Measurements from ENCODE around the gene COPB1.
"Not testable (repeated sequence)": the region's sequence is repeated elsewhere in the genome, so short reads cannot be mapped to it uniquely, and the experiment has no call there.

COPB1 gene, protein sequence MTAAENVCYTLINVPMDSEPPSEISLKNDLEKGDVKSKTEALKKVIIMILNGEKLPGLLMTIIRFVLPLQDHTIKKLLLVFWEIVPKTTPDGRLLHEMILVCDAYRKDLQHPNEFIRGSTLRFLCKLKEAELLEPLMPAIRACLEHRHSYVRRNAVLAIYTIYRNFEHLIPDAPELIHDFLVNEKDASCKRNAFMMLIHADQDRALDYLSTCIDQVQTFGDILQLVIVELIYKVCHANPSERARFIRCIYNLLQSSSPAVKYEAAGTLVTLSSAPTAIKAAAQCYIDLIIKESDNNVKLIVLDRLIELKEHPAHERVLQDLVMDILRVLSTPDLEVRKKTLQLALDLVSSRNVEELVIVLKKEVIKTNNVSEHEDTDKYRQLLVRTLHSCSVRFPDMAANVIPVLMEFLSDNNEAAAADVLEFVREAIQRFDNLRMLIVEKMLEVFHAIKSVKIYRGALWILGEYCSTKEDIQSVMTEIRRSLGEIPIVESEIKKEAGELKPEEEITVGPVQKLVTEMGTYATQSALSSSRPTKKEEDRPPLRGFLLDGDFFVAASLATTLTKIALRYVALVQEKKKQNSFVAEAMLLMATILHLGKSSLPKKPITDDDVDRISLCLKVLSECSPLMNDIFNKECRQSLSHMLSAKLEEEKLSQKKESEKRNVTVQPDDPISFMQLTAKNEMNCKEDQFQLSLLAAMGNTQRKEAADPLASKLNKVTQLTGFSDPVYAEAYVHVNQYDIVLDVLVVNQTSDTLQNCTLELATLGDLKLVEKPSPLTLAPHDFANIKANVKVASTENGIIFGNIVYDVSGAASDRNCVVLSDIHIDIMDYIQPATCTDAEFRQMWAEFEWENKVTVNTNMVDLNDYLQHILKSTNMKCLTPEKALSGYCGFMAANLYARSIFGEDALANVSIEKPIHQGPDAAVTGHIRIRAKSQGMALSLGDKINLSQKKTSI

DNA sequence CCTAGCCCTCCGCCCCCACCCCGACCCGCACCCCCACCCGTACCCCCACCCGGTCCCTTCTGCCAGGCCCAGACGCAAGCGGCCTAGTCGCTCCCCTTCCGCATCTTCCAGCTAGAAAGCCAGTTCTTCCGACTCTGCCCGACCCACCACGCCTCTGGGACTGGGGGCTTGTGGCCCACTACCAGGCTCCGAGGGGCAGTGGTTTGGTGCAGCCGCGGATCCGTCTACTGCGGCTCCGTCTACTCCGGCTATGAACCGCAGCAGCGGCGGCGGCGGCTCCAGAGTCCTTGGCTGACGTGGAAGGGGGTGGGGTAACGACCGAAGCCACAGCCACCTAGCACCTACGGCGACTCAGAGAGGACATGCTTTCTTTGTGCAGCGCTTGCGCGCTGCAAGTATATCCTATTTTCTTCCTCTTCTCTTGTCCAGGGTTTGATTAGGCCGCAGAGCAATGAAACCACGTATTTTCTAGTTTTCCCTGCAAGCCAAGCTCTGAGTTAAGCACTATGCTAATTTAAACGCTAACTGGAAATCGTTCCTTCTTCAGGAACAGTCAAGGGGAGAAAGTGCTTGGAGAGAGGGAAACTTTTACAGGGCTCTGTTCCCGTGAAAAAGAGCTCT, at the start of gene COPB1:
Gene COPB1, minus strand, starts transcription at position 252 of the 621 bp plus-strand sequence. CDS start 883 bp downstream, outside the sequence.
- DNase-seq = peak; percentile 93

DNA sequence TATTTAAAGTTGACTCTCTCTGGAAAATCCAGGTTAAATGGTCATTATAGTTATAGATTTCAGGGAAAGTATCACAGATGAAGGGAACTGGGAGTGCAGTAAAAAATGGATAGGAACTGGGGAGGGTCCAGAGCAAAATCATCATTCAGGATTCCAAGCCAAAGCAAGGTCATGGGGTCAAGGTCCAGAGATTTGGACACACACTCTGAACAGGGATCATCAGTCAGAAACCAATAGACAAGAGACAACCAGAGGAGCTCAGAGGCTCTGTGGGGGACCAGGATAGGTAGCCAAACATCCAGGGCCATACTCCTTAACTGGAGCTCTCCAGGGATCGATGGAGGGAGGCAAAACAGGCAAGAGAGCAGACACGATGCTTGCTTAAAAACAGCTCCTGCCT, 47.8 kb upstream of the COPB1 start:
- no peak for DNase-seq

DNA sequence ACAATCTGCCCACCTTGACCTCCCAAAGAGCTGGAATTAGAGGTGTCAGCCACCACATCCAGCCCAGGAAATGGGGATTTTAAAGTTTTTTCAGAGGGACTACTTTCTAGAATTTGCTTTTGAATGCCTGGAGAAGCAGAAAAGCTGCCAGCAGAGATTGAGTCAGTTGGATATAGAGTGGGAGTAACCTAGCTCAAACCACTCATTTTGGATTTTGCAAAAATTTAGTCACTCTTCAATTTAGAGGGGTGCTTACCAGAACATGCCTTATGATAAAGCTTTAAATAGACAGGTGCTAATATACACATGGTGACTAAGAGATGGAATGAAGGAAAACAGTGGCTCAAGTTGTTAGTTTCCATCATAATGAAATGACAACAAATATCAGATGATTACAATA, 47.1 kb upstream of the COPB1 start:
- peak; percentile 14 for DNase-seq

DNA sequence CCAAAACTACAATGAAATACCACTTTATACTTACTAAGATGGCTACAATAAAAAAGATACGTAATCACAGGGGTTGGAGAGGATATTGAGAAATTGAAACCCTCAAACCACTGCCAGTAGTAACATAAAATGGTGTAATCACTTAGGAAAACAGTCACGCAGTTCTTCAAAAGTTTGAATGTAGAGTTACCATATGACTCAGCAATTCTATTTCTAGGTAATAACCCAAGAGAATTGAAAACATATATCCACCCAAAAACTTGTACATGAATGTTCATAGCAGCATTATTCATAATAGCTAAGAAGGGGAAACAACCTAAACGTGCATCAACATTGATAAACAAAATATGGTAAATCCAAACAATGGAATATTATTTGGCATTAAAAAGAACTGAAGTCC, 45.0 kb upstream of the COPB1 start:
- peak; percentile 89 for DNase-seq

DNA sequence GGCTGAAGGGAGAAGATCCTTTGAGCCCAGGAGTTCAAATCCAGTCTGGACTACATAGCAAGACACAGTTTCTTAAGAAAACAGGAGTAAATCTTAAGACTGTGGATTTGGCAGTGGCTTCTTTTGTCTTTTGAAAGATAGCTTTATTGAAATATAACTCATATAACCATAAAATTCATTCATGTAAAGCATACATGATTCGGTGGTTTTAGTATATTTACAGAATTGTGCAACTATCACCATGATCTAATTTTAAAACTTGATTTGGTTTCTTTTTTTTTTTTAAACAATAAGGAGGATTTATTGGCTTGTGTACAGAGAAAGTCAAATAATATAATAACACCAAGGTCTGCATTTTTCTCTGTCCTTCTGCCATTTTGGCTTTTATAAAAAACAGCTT, 43.6 kb upstream of the COPB1 start:
- DNase-seq = peak; percentile 28

DNA sequence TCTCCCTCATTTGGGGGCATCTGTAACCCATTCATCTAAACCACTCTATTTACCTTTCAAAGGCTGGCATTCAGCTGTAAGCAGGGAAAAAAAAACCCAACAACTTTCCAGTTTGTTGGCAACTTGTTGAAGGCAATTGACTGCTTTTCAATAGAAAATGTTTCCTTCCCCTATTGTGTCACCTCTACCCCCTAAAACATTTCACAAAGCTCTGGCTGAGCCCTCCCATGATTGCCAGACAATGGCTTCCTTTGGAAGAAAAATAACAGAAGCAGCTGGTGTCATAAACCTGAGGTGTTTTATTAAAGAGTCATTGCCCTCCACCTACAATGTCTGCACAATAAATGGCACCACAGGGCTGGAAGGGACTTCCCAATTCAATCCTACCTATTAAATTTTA, 42.7 kb upstream of the COPB1 start:
- DNase-seq = no peak

DNA sequence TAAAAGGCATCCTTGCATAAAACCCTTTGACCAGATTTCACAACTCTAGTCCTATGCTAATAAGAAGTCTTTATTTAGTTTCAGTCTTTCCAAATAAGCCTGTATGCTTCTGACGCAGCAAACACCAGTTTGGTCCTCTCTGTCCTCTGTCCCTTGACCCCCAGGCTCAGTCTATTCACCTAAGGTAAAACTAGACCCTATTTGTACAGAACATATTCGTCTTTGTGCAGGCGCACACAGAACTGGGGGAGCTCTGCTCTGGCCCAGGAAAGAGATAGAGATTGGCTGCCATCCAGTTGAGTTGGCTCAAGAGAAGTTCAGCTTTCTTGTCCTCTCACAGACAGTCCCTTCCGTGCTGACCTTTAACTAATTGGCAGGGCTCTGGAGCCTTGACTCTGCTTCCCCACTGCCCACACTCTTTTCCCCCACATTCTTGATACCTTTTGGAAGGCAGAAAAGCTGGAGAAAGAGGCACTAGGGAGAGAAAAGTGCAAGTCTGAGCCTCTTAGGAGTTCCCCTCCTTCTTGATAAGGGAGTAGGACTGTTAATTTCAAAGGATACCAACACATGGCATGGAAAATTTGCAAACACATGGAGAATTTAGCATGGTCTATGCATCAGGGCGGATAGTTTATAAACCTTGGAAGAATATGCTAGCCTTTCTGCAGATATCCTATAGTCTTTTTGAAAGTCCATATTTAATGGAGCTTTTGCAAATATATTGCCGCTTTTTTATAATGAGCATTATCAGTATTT, 41.8 kb upstream of the COPB1 start:
- peak; percentile 74 for DNase-seq

DNA sequence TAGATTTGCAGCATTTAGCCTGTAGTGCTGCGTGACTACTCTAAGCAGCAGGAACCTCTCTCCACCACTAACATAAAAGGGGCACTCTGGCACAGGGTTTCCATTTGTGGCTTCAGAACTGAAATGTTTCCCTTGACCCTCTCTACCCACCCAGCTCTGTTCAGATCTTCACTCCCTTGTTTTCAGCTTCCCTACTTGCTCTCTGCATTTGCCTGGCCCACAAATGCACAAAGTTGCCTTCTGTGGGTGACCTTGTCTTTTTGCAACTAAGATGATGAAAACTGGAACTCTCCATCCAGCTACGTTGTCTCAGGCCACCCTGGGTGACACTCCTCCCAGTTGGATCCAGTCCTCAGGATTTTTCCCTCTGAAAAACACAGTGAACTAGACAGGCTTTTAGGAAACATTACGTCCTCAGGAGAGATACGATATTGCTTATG, 40.4 kb upstream of the COPB1 start:
- DNase-seq = peak; percentile 21

DNA sequence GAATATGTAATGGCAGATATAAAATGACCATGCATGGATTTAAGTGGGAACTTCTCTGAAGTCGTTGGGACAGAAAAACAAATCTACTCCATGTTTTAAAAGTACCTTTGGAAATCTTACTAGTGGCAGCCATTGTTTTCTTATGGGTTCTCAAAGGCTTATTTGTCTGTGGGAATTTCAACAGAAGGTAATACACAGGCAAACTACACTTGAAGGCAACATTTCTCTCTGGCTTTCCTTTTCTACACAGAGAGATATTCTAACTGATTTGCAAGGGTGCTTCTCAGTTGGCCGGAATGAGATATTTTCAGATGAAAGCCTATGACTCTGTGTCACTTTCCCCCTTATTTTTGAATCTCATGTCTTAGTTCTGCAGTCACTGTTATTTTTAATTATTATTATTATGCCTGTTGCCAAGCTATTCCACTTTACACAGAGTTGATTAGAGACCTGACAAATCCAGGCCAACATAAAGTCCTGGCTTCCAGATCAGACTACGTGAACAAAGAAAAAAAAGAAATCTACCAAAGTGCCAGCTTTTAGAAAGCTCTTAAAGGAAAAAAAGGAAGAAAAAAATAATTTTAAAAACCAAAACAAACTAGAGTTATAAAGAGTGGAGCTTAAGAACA, 39.4 kb upstream of the COPB1 start:
- DNase-seq = no peak

DNA sequence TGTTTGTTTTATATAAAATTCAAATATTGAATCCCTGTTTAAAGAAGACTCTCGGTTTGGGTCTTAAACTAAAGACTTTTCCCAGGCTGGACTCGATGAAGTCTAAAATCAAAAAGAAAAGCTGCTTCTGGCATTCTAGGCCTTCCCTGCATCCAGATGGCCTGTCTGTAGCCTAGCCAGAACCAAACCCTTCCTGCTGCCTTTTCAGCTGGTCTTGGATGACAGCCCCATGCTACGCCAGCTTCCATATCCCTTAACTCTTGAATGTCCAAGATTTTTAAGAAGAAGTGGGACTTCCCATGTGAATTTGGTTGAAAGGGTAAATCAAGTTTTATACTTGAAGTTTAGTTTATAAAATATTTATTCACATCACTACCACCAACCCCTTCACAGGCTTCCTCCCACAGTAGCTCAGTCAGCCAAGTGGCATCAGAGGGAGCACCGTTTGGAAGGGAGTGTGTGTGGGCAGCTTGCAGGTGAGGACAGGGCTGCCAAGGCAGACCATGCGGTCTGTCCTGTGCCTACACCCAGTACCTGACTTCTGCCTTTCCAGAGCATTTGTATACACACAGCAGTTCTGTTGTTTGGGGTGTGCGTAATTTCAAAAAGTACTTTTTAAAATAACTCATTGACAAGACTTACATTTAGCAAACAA, 38.8 kb upstream of the COPB1 start:
- DNase-seq = no peak

DNA sequence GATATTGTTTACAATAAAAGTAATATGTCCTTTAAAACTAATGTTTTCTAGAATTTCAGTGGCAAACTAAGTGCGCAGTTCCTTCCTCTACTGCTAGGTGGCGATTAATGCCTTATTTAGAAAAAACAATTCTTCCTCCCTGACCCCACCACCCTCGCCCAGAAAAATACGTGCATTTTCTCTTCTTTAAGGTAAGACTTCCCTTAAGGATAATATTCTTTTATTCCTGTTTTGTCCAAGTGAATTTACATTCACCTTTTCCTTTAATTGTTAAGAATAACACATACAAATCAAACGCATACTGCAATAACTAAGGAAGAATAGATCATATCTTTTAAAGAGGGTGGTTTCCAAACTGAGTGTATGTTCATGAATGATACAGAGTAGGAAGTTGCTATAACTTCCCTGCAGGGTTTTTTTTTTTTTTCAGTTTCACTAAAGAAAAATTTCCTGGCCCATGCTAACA, 37.6 kb upstream of the COPB1 start:
- peak; percentile 68 for DNase-seq

DNA sequence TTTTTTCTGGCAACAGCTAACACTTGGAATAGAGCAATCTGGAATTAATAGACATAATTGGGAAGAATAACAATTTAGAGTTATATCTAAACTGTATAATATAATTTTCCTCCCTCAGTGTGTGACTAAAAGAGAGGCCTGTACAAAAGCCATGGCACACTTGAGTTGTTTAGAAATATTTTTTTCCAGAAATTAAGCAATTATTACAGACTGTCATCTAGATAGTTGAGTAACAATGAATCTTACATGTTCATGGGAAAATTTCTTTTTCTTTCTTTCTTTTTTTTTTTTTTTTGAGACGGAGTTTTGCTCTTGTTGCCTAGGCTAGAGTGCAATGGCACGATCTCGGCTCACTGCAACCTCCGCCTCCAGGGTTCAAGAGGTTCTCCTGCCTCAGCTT, 35.6 kb upstream of the COPB1 start:
- not testable (repeated sequence) for DNase-seq

DNA sequence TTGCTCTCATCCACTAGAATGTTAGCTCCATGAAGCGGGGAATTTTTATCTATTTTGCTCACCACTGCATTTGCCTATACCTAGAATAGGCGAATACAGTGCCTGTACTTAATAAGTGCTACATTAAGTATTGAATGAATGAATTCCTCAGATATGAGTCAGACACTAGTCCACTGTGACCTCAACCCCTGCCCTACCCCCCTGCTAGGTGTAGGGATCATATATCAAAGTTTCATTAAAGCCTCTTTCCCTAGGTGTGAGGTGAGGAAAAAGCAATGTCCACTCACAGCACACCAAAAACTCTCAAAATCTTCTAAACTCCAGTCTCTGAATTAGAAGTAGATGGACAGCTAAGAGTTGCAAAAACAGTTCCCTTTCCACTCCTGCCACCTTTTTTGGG, 30.3 kb upstream of the COPB1 start:
- no peak for DNase-seq

DNA sequence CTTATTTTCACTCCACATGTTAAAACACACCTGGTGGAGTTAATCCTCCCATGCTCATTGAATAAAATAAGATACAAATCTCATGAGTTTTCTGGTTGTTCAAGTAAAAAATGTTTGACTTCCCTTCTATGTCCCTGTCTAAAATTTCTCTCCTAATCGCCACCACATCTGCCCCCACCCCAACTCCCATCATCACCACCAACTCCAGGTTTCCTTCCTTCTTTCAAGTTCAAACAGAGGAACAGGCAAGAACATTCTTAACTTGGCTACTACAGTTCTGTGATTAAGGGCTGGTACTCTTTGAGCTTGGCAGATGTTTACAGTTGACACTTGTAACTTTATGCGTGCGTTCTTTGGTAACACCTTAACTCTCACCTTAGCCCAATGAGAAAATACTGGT, 29.7 kb upstream of the COPB1 start:
- DNase-seq = no peak

DNA sequence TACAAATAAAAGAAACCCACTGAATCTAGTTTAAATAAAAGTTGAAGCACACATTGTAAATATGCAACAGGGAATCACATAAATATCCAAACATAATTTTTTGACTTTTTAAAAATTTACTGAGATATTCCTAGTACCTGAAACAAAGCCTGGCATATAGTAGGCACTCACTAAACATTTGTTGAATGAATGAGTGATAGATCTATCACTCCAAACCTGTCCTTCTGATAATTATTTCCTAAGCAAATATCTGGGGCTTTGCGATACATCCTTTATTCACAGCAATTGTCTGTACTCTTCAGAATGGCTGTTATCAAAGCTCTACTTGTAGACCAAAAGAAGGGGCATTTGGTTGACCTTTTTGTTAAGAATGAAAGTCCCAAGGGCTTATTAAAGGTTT, 23.2 kb upstream of the COPB1 start:
- no peak for DNase-seq

DNA sequence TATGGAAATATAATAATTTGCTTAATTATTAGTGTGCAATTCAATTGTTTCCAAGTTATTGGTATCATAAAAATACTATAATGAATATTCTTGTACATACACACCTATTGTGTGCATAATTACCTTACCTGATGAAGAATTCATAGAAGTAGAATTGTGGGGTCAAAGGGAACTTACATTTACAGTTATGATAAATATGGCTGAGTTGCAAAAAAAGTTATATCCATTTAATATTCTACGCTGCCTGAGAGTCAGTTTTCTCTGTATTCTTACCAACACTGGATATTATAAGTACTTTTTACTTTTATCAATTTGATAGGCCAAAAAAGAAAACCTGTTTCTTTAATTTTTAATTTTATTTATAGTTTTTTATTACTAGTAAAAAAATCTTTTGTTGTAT, 22.6 kb upstream of the COPB1 start:
- no peak for DNase-seq

DNA sequence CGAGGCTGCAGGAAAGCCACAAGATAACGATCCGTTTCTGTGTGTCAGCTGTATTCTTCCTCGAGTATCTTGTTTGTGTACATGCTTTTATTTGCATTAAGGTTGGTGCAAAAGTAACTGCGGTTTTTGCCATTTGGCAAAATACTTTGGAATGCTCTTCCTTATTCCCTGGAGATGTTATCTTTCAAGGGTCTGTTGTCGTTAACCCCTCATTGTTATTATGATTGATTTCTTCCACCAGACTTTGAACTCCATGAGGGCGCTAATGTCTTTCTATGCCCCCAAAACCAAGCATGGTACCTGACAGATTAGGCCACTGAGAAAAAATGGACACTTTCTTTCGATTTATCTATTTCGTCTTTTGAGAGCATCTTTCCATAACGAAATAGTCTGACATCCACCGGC, 21.1 kb upstream of the COPB1 start:
- no peak for DNase-seq

DNA sequence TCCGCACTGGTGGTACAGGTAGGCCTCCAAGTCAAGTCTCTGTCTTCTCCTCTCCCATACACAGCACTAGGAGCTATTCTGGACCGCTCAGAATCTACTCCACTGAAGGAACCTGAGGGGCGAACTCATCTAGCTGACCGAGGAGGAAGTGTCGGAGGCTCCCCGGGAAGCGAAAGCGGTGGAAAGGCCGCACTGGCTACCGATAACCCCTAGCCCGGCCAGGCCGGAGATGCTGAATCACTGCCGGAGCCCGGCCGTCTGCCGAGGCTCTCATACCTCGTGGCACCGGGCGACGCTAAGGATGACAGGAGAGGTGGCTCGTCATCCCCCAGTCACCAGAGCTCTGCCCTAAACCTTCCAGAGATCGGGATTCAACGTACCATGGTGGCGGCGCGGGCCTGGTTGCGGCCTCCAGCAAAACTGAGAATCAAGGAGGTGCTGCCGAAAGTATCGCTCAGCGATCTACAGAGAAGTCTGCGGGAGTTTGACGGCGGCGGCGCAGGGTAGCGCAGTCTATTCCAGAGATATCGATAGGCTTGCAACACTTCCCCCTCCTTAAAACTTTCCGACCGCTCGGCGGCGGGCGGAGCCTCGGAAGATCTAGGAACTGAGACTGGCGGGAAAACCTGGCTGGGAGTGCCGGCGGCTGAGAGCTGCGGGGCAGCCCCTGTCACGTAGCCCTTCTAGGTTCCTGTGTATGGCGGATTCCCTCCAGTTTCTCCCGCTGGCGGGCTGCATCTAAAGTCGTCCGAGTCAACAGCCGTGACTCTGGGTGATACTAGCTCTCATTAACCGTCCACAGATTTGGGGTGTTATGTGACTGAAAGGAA, 20.5 kb upstream of the COPB1 start, which contains the start of gene PSMA1:
Gene PSMA1, minus strand, starts transcription at position 470 of the 830 bp plus-strand sequence. Its CDS starts 87 bp downstream, at position 383.
- DNase-seq = peak; percentile 98

DNA sequence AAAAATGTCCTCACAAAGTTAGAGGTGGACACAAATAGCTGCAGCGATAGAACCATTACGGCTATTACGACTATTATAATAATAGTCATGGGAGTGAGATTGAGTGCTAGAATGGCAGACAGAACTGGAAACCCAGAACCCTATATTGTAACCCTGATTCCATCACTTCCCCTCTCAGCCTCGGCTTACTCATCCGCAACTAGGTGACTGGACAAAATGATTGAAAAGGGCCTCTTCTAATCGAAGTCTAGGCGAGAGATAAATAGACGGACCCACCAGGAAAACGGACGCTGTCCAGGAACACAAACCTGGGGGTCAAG, 19.9 kb upstream of the COPB1 start:
- peak; percentile 79 for DNase-seq

DNA sequence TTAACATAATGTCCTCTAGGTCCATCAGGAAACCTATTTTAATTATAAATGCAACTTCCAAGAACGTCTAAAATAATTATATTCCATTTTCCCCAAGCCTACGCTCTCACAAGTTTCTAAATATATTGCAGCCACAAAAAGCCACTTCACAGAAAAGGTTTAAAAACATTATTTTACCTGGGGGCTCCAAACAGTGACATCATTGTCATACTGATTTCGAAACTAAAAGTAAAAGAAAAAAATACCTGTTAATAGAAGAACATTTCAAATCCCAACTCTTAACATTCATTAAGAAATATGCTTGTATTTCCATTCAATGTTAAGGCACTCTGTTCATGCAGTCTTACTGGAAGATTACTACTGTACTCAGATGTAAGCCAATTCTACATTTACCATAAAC, 19.2 kb upstream of the COPB1 start:
- DNase-seq = no peak

DNA sequence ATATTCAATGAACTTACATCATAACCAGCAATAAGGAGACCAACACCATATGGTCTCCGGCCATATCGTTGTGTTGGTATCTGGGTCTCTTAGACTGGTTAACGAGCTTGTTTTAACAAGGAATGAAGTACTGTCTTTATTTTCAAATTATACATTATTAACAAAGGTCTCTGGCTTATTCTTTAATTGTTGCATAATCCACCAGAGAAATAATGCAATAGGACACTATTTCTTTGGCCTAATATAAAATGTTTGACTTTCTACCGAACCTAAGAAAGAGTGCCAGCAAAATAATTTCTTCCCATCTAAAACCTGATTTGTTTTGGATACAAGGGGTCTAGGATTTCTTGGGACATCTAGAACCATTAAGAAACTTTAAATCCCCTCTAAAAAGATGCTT, 14.2 kb upstream of the COPB1 start:
- no peak for DNase-seq
